ENCODE data around the gene MROH8.
A peak's percentile ranks its signal among the peaks of the same experiment; 100 is the strongest.
"Not testable (repeated sequence)": the region's sequence is repeated elsewhere in the genome, so short reads cannot be mapped to it uniquely, and the experiment has no call there.

The MROH8 gene

DNA sequence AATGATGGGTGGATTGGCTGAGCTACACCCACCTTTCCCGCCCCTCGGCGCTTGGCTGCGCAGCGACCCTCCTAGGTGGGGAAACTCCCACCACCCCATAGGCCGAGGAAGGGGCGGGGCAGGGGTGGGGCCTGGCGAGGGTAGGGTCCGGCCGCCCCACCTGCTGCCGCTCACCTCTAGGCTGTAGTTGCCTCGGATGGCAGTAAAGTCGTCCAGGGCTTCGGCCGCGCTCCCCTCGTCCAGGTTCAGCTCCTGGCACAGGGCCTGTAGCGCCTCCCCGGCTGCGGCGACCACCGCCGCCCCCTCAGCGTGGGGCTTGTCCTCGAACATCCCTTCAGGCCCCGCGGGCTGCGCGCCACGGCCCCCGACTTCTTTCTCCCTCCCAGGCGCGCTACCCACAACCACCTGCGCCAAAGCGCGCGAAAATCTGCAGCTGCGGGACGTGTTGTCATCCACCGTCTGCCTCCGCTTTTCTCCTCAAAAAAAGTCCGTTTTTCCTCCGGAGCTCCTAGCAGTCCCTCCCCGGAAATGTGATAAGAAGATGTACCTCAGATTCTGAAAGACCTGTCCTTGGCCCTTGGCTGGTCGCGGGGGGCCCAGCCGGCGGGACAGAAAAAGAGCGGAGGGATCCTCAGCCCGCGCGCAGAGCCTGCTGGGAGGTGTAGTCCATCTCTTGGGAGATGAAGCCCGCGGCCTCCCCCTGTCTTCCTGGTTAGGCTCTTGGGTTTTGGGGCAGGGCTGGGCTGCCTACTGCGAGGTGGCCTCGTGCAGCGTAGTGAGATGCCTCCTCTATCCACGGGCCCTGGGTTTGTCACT, 83.5 kb downstream of the MROH8 start, which contains the start of gene RBL1:
Gene RBL1, minus strand, starts transcription at position 399 of the 816 bp plus-strand sequence. Its CDS starts 69 bp downstream, at position 330.
- H3K4me3 ChIP-seq (ENCODE audit: low read depth, low read length) = peak within 1 kb of the TSS; percentile 69

DNA sequence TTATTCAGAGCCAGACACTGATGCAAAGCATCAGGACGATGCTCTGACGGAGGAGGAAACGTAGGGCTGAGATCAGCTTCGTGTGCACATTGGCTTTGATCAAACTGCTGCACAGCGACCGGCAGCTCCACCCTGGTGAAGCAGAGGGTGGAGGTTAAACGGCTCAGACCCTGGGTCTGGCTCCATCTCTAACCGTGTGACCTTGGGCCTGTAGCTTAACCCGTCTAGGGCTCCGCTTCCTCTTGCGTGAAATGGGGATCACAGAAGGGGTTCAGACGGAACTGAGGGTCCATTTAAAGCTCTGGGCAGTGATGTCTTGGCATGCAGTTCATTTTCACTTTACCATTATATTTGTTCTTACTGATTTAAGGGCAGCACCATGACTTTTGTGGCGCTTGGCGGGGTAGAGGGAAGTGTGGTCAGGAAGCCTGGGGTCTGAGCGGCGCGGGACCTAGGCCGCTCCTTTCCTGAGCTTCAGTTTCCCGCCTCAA, 84.2 kb downstream of the MROH8 start:
- H3K4me3 ChIP-seq (ENCODE audit: low read depth, low read length) = peak overlapping the region; percentile 69

DNA sequence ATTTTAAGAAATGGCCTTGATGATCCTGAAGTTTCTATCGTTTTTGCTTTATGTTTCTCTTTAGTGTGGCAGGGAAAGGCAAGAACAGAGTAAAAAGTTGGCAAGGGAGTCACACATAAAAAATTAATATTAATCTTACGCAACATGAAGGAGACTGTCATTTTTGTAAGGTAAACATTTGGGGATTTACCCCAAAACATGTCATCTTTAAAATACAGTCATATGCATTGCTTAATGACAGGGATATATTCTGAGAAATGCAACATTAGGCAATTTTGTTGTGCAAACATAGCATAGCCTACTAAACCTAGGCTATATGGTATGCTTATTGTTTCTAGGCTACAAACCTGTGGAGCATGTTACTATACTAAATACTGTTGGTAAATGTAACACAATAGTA, 88.9 kb downstream of the MROH8 start:
- no peak overlapping the region for H3K4me3 ChIP-seq (ENCODE audit: low read depth, low read length)

DNA sequence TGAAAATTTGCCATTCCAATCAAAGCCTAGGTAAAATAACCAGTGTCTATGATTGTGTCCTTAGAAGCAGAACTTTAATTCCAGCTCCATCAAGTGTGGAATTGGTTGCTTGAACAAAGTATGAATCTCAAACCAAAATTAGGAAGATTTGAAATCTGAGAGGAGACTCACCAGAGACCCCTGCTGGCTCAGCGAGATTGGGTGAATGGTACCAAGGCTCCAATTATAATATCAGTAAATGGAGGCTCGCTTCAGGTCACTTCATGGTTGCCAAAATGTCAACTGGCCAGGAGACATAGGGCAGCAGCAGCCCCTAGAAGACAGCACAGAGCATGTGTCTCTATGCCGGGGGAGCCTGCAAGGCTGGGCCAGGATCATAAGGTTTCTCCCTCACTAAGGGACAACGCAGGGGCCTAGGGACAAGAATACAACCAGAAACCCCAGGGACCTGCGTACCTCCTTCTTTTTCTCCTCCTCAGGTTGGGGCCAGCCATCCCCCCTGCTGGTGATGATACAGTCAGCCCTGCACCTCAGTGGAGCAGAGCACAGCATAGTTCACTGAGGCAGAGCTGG, 97.5 kb downstream of the MROH8 start:
- H3K4me3 ChIP-seq (ENCODE audit: low read depth, low read length) = no peak overlapping the region

DNA sequence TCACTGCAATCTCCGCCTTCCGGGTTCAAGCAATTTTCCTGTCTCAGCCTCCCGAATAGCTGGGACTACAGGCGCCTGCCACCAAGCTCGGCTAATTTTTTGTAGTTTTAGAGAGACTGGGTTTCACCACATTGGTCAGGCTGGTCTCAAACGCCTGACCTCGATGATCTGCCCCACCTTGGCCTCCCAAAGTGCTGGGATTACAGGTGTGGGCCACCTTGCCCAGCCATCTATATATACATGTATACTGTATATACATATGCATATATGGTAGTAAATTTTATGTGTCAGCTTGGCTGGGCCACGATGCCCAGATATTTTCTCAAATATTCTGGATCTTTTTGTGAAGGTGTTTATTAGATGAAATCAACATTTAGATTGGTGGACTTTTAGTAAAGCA, 102.3 kb downstream of the MROH8 start:
- no peak overlapping the region for H3K4me3 ChIP-seq (ENCODE audit: low read depth, low read length)

DNA sequence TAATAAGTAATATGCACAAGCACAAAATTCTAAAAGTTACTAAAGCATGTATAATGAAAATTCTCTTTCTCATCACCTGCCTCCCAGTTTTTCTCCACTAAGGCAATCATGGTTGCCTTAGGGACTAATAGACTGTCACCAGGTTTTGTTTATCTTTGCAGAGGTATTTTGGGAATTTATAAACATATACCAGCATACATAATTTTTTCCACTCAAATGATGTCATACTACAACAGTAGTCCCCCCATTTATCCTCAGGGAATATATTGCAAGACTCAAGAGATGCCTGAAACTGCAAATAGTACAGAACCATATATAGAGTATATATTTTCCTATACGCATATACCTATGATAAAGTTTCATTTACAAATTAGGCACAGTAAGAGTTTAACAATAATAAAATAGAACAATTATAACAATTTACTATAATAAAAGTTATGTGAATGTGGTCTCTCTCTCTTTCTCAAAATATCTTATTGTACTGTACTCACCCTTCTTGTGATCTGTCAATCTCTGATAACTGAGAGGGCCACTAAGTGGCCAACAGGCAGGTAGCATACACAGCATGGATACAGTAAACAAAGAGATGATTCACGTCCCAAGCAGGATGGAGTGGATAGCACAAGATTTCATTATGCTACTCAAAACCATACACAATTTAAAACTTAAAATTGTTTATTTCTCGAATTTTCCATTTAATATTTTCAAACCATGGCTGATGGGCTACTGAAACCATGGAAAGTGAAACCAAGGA, 103.2 kb downstream of the MROH8 start:
- no peak overlapping the region for H3K4me3 ChIP-seq (ENCODE audit: low read depth, low read length)

DNA sequence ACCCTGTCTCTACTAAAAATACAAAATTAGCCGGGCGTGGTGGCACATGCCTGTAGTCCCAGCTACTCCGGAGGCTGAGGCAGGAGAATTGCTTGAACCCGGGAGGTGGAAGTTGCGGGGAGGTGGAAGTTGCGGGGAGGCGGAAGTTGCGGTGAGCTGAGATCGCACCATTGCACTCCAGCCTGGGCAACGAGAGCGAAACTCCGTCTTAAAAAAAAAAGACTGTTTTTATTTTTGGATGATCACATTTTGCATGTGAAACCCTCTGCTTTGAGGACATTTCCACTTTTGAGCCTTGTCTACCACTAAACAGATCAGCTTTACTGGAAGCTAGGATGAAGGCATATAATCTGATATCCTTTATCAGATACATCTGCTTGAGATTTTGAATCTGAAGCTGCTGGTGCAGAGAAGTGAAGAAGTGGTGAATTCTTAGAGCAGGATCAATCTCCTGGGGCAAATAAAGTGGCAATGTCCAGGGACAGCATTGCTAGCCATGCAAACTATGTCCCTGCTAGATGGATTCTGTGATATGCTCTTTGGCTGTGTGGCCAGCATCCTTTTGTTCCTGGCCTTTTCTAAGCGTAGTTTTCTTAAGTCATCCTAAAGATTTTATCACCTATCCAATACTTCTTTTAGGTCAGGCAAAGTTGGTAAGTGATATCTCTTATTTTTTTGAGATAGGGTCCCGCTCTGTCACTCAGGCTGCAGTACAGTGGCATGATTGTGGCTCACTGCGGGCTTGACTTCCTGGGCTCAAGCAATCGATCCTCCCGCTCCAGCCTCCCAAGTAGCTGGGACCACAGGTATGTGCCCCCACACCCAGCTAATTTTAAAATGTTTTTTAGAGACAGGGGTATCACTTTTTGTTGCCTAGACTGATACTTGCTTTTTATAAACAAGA, 106.8 kb downstream of the MROH8 start:
- H3K4me3 ChIP-seq (ENCODE audit: low read depth, low read length) = no peak overlapping the region

DNA sequence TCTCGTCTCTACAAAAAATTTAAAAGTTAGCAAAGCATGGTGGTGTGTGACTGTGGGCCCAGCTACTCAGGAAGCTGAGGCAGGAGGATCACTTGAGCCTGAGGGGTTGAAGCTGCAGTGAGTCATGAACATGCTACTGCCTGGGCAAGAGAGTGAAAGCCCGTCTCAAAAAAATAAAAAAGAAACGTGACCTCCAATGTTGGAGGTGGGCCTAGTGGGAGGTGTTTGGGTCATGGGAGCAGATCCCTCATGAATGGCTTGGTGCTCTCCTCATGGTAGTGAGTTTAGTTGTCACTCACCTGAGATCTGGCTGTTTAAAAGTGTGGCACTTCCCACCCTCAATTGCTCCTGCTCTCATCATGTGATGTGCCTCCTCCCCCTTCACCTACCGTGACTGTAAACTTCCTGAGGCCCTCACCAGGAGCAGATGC, 107.9 kb downstream of the MROH8 start:
- H3K4me3 ChIP-seq (ENCODE audit: low read depth, low read length) = no peak overlapping the region

DNA sequence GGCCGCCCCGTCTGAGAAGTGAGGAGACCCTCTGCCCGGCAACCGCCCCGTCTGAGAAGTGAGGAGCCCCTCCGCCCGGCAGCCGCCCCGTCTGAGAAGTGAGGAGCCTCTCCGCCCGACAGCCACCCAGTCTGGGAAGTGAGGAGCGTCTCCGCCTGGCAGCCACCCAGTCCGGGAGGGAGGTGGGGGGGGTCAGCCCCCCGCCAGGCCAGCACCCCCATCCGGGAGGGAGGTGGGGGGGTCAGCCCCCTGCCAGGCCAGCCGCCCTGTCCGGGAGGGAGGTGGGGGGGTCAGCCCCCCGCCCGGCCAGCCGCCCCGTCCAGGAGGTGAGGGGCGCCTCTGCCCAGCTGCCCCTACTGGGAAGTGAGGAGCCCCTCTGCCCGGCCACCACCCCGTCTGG, 109.8 kb downstream of the MROH8 start:
- H3K4me3 ChIP-seq (ENCODE audit: low read depth, low read length) = not testable (repeated sequence)

DNA sequence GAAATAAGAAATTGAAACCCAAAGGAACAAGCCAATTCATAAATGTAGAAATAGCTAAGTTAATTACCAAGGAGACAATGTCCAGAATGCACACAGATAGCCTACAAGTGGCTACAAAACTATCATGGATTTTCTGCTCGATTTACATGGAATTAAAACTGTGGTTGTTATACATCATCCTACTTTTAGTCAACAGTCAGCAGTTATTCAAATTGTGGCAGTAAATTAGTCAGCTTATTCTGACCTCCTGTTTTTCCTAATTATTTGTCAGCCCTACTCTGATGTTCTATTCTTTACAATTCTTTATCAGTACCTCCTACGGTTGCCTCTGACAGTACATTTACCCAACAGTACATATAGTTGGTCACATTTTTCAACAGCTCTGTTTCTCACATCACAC, 113.2 kb downstream of the MROH8 start:
- H3K4me3 ChIP-seq (ENCODE audit: low read depth, low read length) = no peak overlapping the region

DNA sequence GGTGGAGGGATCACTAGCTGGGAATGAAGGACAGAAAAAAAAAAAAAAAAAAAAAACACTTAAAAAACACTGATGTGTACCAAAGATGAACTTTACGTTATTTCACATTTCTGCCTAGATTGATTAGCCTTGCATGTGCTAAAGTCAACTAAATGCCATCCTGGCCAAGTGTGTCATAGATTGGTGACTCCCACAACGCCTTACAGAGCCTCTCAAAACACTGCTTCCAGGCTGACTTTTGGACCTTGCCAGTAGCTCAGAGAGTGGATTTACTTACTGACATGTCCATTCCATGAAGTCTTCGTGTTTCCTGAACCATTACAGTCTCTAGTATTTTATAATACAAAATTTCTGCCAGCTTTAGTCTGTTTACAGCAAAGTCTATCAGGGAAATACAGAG, 124.1 kb downstream of the MROH8 start:
- H3K4me3 ChIP-seq (ENCODE audit: low read depth, low read length) = no peak overlapping the region

DNA sequence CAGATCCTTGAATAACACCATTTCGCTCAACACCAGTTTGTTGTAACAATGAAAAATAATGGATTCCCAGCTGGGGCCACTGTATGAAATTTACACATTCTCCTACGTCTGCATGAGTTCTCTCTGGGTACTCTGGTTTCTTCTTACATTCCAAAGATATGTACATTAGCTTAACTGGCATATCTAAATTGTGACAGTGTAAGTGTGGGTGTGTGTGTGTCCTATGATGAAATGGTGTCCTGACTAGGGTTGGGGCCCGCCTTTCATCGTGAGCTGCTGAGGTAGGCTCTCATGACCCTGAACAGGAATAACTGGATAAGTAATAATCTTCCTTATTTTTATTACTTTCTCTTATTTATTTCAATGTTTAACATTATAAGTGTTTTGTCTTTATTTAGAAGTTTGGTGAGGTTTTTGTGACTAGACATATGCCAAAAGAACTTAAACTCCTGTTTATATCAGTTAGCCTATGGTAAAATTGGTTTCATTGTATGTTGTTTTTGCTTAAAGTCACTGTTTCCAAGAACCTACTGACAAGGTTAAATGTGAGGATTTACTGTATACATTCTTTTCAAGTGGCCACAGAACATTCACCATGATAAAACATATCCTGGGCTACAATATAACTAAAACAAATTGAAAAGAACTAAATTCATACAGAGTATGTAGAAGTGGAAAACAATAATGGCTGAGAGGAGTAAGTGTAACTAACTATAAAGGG, 126.0 kb downstream of the MROH8 start:
- H3K4me3 ChIP-seq (ENCODE audit: low read depth, low read length) = no peak overlapping the region

Data from iPS-11a (cell line).